HepG2 (cell line): ENCODE data around the gene TRIM25. TPM values are rescaled to one million over a fixed set of nuclear protein-coding genes. Genes with fewer than 3 reads are reported as not detected.

Experiments used
- ATAC-seq: fragments of 200-7000 bp; cut with Tn5 transposase; 3 replicates; pipeline ENCODE4 v1.9.1; 2020; ENCODE audit warnings: mild to moderate bottlenecking, moderate library complexity
- BruUV-seq: library from RNA; stranded (reverse); fragments of 400-500 nt; replicated peaks from 2 replicates; lab custom pipeline; 2021; lab: Mats Ljungman, UMichigan
- CTCF ChIA-PET: fragments of 300-600 bp; formaldehyde crosslinking; extraction: SDS; loops from one replicate; lab custom pipeline; 2021; ENCODE audit warnings: low total read pairs, inconsistent platforms, low intra/inter-chr PET ratio; lab: Yijun Ruan, JAX
- POLR2A ChIA-PET: fragments of 350-600 bp; sonication (Branson Sonifier 250); formaldehyde crosslinking; loops from one replicate; lab custom pipeline; 2020; ENCODE audit warnings: antibody characterized with exemption, inconsistent platforms; lab: Yijun Ruan, JAX
- DNase-seq: peaks from one replicate; pipeline ENCODE4 v3.0.0-alpha.2; 2015; ENCODE audit warnings: low spot score
- FAIRE-seq: peaks from 3 replicates; lab custom pipeline; 2011; peaks lifted over from hg19 to GRCh38; lab: Jason Lieb, UNC
- H2AFZ ChIP-seq: one replicate; pipeline ENCODE4 v1.6.1; 2011; ENCODE audit warnings: low read length, inconsistent platforms
- H3K27ac ChIP-seq: fragments of 300-600 bp; 3 replicates; pipeline ENCODE4 v1.8.0; 2011; ENCODE audit warnings: mixed run types, mild to moderate bottlenecking, mixed read lengths, low read length, inconsistent platforms; ENCODE audit not compliant: insufficient read depth; ENCODE audit errors: extremely low read length
- H3K27me3 ChIP-seq, 2 experiments: fragments of 200-600 bp in 1 of 2; 2 replicates in 1 of 2; 3 replicates in 1 of 2; pipeline versions ENCODE4 v1.6.0 to v1.8.0; 2011; ENCODE audit warnings: low read length in 2 of 2, mild to moderate bottlenecking in 2 of 2, moderate library complexity in 2 of 2, inconsistent platforms in 1 of 2; ENCODE audit not compliant: insufficient read depth in 2 of 2, control insufficient read depth in 1 of 2
- H3K36me3 ChIP-seq, 2 experiments: fragments of 200-600 bp in 1 of 2; replicated peaks in 1 of 2; 2 replicates in 1 of 2; 3 replicates in 1 of 2; pipeline versions ENCODE4 v1.5.1 to v1.8.0; 2011; ENCODE audit warnings: low read length in 2 of 2, inconsistent platforms in 1 of 2; ENCODE audit not compliant: insufficient read depth in 2 of 2, control insufficient read depth in 1 of 2
- H3K4me1 ChIP-seq: 2 replicates; pipeline ENCODE4 v1.5.1; 2012; ENCODE audit warnings: low read length, inconsistent platforms; ENCODE audit not compliant: insufficient read depth
- H3K4me2 ChIP-seq: 2 replicates; pipeline ENCODE4 v1.6.0; 2011; ENCODE audit warnings: low read depth, low read length, inconsistent platforms
- H3K4me3 ChIP-seq, 3 experiments: fragments of 200-600 bp in 1 of 3; sonication (generic), shearing (Covaris generic) in 1 of 3; replicated peaks in 1 of 3; 2 replicates each; pipeline ENCODE4 v1.5.1; 2011 to 2016; ENCODE audit warnings: low read length in 3 of 3, inconsistent platforms in 2 of 3, low read depth in 2 of 3, mild to moderate bottlenecking in 2 of 3, control low read depth in 1 of 3, mixed read lengths in 1 of 3; ENCODE audit not compliant: insufficient read depth in 1 of 3
- H3K79me2 ChIP-seq: one replicate; pipeline ENCODE4 v1.6.1; 2011; ENCODE audit warnings: low read length, inconsistent platforms; ENCODE audit not compliant: insufficient read depth
- H3K9ac ChIP-seq: 2 replicates; pipeline ENCODE4 v1.6.0; 2011; ENCODE audit warnings: mild to moderate bottlenecking, low read depth, low read length, inconsistent platforms; ENCODE audit not compliant: insufficient read depth
- H3K9me3 ChIP-seq: 2 replicates; pipeline ENCODE4 v1.5.1; 2012; ENCODE audit warnings: mild to moderate bottlenecking, low read length
- H4K20me1 ChIP-seq: 2 replicates; pipeline ENCODE4 v1.6.0; 2011; ENCODE audit warnings: inconsistent platforms, mild to moderate bottlenecking, low read length, moderate library complexity; ENCODE audit not compliant: insufficient read depth
- AKAP8 ChIP-seq: sonication (generic); formaldehyde crosslinking; IDR thresholded peaks from 2 replicates; pipeline ENCODE4 v1.5.1; 2020; ENCODE audit warnings: mild to moderate bottlenecking, missing genetic modification reagents
- ARID2 ChIP-seq: sonication (generic); formaldehyde crosslinking; IDR thresholded peaks from 2 replicates; pipeline ENCODE4 v1.8.1; 2022; ENCODE audit warnings: mild to moderate bottlenecking, missing genetic modification reagents, borderline replicate concordance
- ASH2L ChIP-seq: fragments of 300-600, 200-600 bp; sonication (generic); IDR thresholded peaks from 2 replicates; pipeline ENCODE4 v1.7.0; 2017; ENCODE audit warnings: low read depth, mild to moderate bottlenecking, moderate library complexity, mixed read lengths, low read length; ENCODE audit not compliant: insufficient read length
- FOXO1 ChIP-seq: sonication (generic); formaldehyde crosslinking; IDR thresholded peaks from 2 replicates; pipeline ENCODE4 v1.4.0; 2020; ENCODE audit warnings: missing genetic modification reagents
- HNRNPL ChIP-seq: fragments of 200-400 bp; formaldehyde crosslinking; IDR thresholded peaks from 2 replicates; pipeline ENCODE4 v1.6.1; 2017; ENCODE audit warnings: mild to moderate bottlenecking, low read depth, low read length
- KAT8 ChIP-seq: IDR thresholded peaks from 2 replicates; pipeline ENCODE4 v1.6.1; 2016; ENCODE audit warnings: missing genetic modification reagents, missing compliant biosample characterization
- MEIS1 ChIP-seq: sonication (generic); formaldehyde crosslinking; IDR thresholded peaks from 2 replicates; pipeline ENCODE4 v1.9.0; 2021; ENCODE audit warnings: mild to moderate bottlenecking, missing genetic modification reagents, moderate library complexity, borderline replicate concordance
- NCOA5 ChIP-seq: sonication (generic); formaldehyde crosslinking; IDR thresholded peaks from 2 replicates; pipeline ENCODE4 v1.4.0; 2020; ENCODE audit warnings: missing genetic modification reagents
- WIZ ChIP-seq: sonication (generic); formaldehyde crosslinking; IDR thresholded peaks from 2 replicates; pipeline ENCODE4 v1.5.1; 2020; ENCODE audit warnings: mild to moderate bottlenecking, missing genetic modification reagents
- ZBTB38 ChIP-seq: sonication (generic); formaldehyde crosslinking; IDR thresholded peaks from 2 replicates; pipeline ENCODE4 v1.5.1; 2020; ENCODE audit warnings: mild to moderate bottlenecking, missing genetic modification reagents
- ZNF724P ChIP-seq: sonication (generic); formaldehyde crosslinking; IDR thresholded peaks from 2 replicates; pipeline ENCODE4 v1.8.0; 2022; ENCODE audit warnings: missing genetic modification reagents, borderline replicate concordance
- ZSCAN9 ChIP-seq: IDR thresholded peaks from 2 replicates; pipeline ENCODE4 v1.6.1; 2016; ENCODE audit warnings: borderline replicate concordance
- WGBS: methylation state at CpG from one replicate; pipeline ENCODE4 v1.1.6; 2017; ENCODE audit warnings: low lambda C conversion rate; 5-methylcytosine and 5-hydroxymethylcytosine counted together
- in situ Hi-C: cut with HindIII; loops from 2 replicates; pipeline ENCODE4 v1.10.0; 2017; ENCODE audit warnings: low pct_unique_long_range_greater_than_20kb; ENCODE audit not compliant: extremely low pct_ligation_motif_present
- intact Hi-C: fragments of 100-400 bp; cut with micrococcal nuclease; formaldehyde crosslinking; loops from one replicate; pipeline ENCODE4 v1.10.0; 2022; ENCODE audit not compliant: unreplicated experiment
- polyA plus RNA-seq, 8 experiments: library from polyadenylated mRNA; depleted of rRNA in 3 of 8; stranded (reverse) in 7 of 8; unstranded in 1 of 8; fragments of >200 nt; fragmentation: Illumina TruSeq in 4 of 8; extraction: Trizol in 4 of 8; gene quantifications; 2 replicates each; pipeline versions ENCODE4 v1.2.1 to v1.2.3, GENCODE V29; 2011 to 2016; ENCODE audit warnings: low read depth in 4 of 8, missing spikeins in 1 of 8, mixed read lengths in 1 of 8; ENCODE audit not compliant: insufficient read depth in 1 of 8
- total RNA-seq, 5 experiments: library from RNA; depleted of rRNA; stranded (reverse); fragments of >200 nt; fragmentation: Illumina TruSeq; extraction: Trizol; gene quantifications; 2 replicates each; pipeline ENCODE4 v1.2.3, GENCODE V29; 2016; ENCODE audit warnings: low read depth in 1 of 5
- TF ChIP-seq, protein P1 (sequence below), 2 experiments: sonication (generic) in 1 of 2; formaldehyde crosslinking in 1 of 2; IDR thresholded peaks; 2 replicates each; pipeline versions ENCODE4 v1.4.0 to v1.6.1; 2016 to 2020; ENCODE audit warnings: borderline replicate concordance in 1 of 2, low read depth in 1 of 2, mild to moderate bottlenecking in 1 of 2, missing genetic modification reagents in 1 of 2
- TF ChIP-seq, protein P2 (sequence below): sonication (generic); formaldehyde crosslinking; conservative IDR thresholded peaks from 2 replicates; pipeline ENCODE4 v1.4.0; 2020; ENCODE audit warnings: missing genetic modification reagents
- TF ChIP-seq, protein P3 (sequence below): IDR thresholded peaks from 2 replicates; pipeline ENCODE4 v1.6.1; 2018; ENCODE audit warnings: missing genetic modification reagents, mild to moderate bottlenecking, missing compliant biosample characterization

The TRIM25 gene
- total and polyA plus RNA-seq, 2 of the 13 experiments (the other 11 are each of a cell fraction or from before 2014, with no cell fraction given), result 30.8 to 42.2 TPM

DNA sequence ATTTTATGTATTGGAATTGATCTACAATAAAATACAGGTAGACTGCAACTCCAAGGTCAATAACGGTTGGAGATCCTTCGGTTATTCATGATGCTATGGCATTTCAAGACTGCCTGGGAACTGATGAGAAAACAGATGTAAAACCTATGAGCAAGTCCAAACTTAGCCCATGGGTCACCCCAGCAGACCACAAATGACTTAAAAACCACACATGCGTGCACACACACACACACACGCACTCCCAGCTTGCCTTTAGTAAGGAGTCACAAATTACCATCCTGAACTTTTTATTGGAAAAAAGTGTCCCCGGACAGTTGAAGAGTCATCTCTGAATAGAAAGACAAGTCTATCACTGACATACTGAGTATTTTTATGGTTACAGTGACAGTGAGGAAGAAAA is 26.7 kb downstream of the TRIM25 start (continued):
- TF ChIP-seq, protein P1, sequence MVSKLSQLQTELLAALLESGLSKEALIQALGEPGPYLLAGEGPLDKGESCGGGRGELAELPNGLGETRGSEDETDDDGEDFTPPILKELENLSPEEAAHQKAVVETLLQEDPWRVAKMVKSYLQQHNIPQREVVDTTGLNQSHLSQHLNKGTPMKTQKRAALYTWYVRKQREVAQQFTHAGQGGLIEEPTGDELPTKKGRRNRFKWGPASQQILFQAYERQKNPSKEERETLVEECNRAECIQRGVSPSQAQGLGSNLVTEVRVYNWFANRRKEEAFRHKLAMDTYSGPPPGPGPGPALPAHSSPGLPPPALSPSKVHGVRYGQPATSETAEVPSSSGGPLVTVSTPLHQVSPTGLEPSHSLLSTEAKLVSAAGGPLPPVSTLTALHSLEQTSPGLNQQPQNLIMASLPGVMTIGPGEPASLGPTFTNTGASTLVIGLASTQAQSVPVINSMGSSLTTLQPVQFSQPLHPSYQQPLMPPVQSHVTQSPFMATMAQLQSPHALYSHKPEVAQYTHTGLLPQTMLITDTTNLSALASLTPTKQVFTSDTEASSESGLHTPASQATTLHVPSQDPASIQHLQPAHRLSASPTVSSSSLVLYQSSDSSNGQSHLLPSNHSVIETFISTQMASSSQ (IDR thresholded peaks at IDR 0.05; ENCODE audit: low read depth), result no peak
- TF ChIP-seq, protein P1 (CRISPR knock-in tag; IDR thresholded peaks at IDR 0.05; ENCODE audit: borderline replicate concordance), result no peak
- TF ChIP-seq NCOA5 (CRISPR knock-in tag), result no peak

DNA sequence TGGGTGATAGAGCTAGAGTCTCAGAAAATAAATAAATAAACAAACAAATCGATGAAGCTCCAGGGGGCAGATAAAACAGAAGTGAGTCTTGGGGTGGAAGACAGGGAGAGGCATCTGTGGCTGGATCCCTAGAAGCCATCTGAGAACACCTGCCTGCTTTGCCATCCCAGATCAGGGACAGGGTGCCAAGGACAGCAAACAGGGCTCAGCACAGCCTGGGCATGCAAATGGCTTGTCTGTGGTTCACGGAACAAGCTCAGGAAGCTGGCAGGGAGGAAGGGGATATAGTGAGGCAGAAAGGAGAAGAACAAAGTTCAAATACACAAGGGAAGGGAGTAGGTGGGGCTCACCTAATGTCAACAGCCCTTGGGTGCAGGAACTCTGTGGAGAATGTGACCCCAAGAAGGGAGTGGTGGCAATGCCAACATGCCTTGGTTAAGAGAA is 27.5 kb downstream of the TRIM25 start:
- Histone ChIP-seq H2AFZ (no peak overlapping the region), H3K4me1 (peaks cover 40% of the 10 kb centered on the region), H3K9me3 (peaks cover 12% of the 10 kb centered on the region), H3K27ac (no peak overlapping the region), H3K4me2 (peak overlapping the region; percentile 53), H3K9ac (no peak overlapping the region), H3K36me3 (peaks cover 4 to 13% of the 10 kb centered on the region in 2 experiments), H3K79me2 (no peaks in the 10 kb centered on the region), H3K27me3 (no peaks in the 10 kb centered on the region), H4K20me1 (no peaks in the 10 kb centered on the region), H3K4me3 (0 out of 6 replicates have a peak overlapping the region, but pooled peaks of 1 of the 3 experiments have one; percentile 3)
- intact Hi-C loops (no loop called here), in situ Hi-C loops (no loop called here)
- ChIA-PET CTCF (no interaction called here), POLR2A (interaction anchor here (0.9 to 1.3 kb wide), 2 partner anchors 17 to 27 kb away, joined by 3 to 15 read pairs; partner anchors contain the start of gene TRIM25)
- WGBS, result 31% methylated on average over 2 of the region's 2 CpGs
- DNase-seq, result peak; percentile 72
- FAIRE-seq, result peak; percentile 47
- no TSS peak for BruUV-seq
- ATAC-seq, result peak; percentile 60
- TF ChIP-seq, protein P2, sequence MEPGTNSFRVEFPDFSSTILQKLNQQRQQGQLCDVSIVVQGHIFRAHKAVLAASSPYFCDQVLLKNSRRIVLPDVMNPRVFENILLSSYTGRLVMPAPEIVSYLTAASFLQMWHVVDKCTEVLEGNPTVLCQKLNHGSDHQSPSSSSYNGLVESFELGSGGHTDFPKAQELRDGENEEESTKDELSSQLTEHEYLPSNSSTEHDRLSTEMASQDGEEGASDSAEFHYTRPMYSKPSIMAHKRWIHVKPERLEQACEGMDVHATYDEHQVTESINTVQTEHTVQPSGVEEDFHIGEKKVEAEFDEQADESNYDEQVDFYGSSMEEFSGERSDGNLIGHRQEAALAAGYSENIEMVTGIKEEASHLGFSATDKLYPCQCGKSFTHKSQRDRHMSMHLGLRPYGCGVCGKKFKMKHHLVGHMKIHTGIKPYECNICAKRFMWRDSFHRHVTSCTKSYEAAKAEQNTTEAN, result no peak
- TF ChIP-seq HNRNPL (0 out of 2 replicates have a peak, but pooled peaks have one; percentile 63), ZNF724P (CRISPR knock-in tag) (no peak), ZBTB38 (peak; percentile 85), ASH2L (peak; percentile 29), AKAP8 (CRISPR knock-in tag) (0 out of 2 replicates have a peak, but pooled peaks have one; percentile 57), MEIS1 (CRISPR knock-in tag) (no peak), ZSCAN9 (0 out of 2 replicates have a peak, but pooled peaks have one; percentile 8), KAT8 (CRISPR knock-in tag) (peak; percentile 32; the same call in 1 of the 2 replicates), FOXO1 (CRISPR knock-in tag) (peak; percentile 62; the same call in 1 of the 2 replicates), ARID2 (CRISPR knock-in tag) (no peak), WIZ (CRISPR knock-in tag) (peak; percentile 71; the same call in 1 of the 2 replicates)
- TF ChIP-seq, protein P3, sequence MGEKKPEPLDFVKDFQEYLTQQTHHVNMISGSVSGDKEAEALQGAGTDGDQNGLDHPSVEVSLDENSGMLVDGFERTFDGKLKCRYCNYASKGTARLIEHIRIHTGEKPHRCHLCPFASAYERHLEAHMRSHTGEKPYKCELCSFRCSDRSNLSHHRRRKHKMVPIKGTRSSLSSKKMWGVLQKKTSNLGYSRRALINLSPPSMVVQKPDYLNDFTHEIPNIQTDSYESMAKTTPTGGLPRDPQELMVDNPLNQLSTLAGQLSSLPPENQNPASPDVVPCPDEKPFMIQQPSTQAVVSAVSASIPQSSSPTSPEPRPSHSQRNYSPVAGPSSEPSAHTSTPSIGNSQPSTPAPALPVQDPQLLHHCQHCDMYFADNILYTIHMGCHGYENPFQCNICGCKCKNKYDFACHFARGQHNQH (CRISPR knock-in tag), result no peak
